SJCRH30 (cell line): ENCODE results near the gene RCAN2. TPM values are rescaled to one million over a fixed set of nuclear protein-coding genes. Genes with fewer than 3 reads are reported as not detected.
A peak's percentile ranks its signal among the peaks of the same experiment; 100 is the strongest.

Source experiments
- DNase-seq, 2 experiments: peaks; one replicate each; pipeline ENCODE4 v3.0.0-alpha.2; 2015 to 2020
- H3K27ac ChIP-seq: fragments of 250-450 bp; sonication (Bioruptor Pico); 2 replicates; pipeline ENCODE4 v1.5.1; 2020; ENCODE audit warnings: mild to moderate bottlenecking, moderate library complexity
- H3K27me3 ChIP-seq: fragments of 250-450 bp; sonication (Bioruptor Pico); 2 replicates; pipeline ENCODE4 v1.5.1; 2020; ENCODE audit warnings: mild to moderate bottlenecking, moderate library complexity
- H3K36me3 ChIP-seq: fragments of 250-450 bp; sonication (Bioruptor Pico); 2 replicates; pipeline ENCODE4 v1.5.1; 2020; ENCODE audit warnings: mild to moderate bottlenecking, moderate library complexity
- H3K4me1 ChIP-seq: fragments of 250-450 bp; sonication (Bioruptor Pico); 2 replicates; pipeline ENCODE4 v1.5.1; 2020; ENCODE audit warnings: mild to moderate bottlenecking, moderate library complexity
- H3K4me3 ChIP-seq: fragments of 250-450 bp; sonication (Bioruptor Pico); 2 replicates; pipeline ENCODE4 v1.5.1; 2020; ENCODE audit warnings: mild to moderate bottlenecking, moderate library complexity
- H3K9me3 ChIP-seq: fragments of 250-450 bp; sonication (Bioruptor Pico); replicated peaks from 2 replicates; pipeline ENCODE4 v1.5.1; 2020; ENCODE audit warnings: mild to moderate bottlenecking, moderate library complexity
- total RNA-seq: library from RNA; depleted of rRNA; stranded (reverse); fragments of >200 nt; shearing (Covaris generic); gene quantifications from 2 replicates; pipeline ENCODE4 v1.2.3, GENCODE V29; 2014

Gene RCAN2
- total RNA-seq, 1 experiment from 2014 or later, result 0.20 TPM

DNA sequence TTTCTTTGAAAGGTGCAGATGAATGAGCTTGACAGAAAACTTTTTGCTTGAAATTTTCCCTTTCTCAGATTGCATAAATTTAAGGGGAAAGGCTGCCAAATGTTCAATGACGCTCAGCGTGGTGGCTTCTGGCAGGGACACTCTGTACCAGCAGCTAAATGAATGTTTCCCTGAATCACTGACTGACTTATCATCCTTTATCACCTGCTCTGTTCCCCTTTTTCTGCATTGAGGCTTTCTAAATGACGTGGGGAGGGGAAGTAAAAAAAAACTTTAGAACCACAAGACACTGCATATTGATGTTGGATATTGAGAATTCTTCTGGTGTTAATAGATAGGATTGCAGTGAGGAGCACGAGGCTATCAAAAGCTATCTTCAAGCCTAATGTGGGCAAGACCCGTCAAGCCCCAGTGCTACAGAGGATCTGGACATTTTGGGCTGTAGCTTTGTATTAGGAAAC, 273.5 kb downstream of the RCAN2 start:
- H3K27ac ChIP-seq, result no peak overlapping the region
- H3K4me1 ChIP-seq, result no peaks in the 10 kb centered on the region
- H3K27me3 ChIP-seq, result no peaks in the 10 kb centered on the region
- H3K36me3 ChIP-seq, result no peaks in the 10 kb centered on the region
- no peak for DNase-seq
- no peaks in the 10 kb centered on the region for H3K9me3 ChIP-seq
- H3K4me3 ChIP-seq, result no peak overlapping the region

DNA sequence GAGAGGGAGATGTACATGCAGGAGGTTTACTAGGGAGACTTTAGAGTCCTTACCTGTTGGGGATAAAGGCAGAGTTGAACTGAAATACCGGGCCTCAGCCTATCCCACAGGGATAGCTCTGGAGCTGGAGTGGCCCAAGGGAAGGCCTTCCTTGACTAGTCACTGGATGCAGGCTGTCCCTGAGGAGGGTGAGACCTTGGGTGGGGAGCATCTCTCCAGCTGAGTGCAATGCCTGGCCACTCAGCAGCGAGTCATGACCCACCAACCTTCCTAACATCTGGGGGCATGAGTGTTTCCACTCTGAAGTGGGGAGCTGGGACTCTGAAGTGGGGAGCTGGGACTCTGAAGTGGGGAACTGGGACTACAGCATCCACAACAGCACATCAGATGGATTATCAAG, 274.4 kb downstream of the RCAN2 start:
- no peaks in the 10 kb centered on the region for H3K4me1 ChIP-seq
- no peak overlapping the region for H3K4me3 ChIP-seq
- H3K27me3 ChIP-seq, result no peaks in the 10 kb centered on the region
- no peaks in the 10 kb centered on the region for H3K9me3 ChIP-seq
- no peak for DNase-seq
- H3K36me3 ChIP-seq, result no peaks in the 10 kb centered on the region
- H3K27ac ChIP-seq, result no peak overlapping the region

DNA sequence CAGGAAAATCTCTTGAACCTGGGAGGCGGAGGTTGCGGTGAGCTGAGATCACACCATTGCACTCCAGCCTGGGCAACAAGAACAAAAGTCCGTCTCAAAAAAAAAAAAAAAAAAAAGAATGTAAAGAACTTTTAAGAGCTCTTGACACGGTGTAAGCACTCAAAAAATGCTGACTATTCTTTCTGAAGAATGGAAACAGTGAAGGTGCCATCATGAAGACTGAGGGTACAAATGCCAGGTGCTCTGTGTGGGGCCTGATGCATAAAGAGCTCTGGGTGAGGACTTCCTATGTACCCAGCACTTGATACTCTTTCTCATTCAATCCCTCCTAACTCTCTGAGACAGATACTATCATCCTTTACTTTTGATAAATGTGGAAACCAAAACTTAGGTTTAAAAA, 275.5 kb downstream of the RCAN2 start:
- no peaks in the 10 kb centered on the region for H3K9me3 ChIP-seq
- H3K27ac ChIP-seq, result no peak overlapping the region
- no peaks in the 10 kb centered on the region for H3K4me1 ChIP-seq
- no peaks in the 10 kb centered on the region for H3K36me3 ChIP-seq
- DNase-seq, result no peak
- no peaks in the 10 kb centered on the region for H3K27me3 ChIP-seq
- no peak overlapping the region for H3K4me3 ChIP-seq

DNA sequence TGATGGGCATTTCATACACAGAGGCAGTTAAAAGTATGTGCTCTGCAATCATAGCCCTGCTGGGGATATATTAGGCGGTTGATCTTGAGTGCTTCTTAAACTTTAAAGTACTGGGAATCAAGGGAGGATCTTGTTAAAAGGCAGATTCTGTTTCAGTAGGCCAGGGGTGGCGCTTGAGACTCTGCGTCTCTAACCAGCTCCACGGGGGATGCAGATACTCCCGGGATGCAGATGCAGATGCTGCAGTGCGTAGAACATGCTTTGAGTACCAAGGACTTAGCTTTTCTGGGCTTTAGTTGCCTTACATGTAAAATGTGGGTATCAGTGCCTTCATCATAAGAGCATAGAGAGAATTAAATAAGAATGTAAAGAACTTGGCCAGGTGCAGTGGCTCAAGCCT, 276.0 kb downstream of the RCAN2 start:
- Histone ChIP-seq H3K9me3 (no peaks in the 10 kb centered on the region), H3K4me1 (no peaks in the 10 kb centered on the region), H3K27ac (no peak overlapping the region), H3K27me3 (no peaks in the 10 kb centered on the region), H3K4me3 (no peak overlapping the region), H3K36me3 (no peaks in the 10 kb centered on the region)
- no peak for DNase-seq

DNA sequence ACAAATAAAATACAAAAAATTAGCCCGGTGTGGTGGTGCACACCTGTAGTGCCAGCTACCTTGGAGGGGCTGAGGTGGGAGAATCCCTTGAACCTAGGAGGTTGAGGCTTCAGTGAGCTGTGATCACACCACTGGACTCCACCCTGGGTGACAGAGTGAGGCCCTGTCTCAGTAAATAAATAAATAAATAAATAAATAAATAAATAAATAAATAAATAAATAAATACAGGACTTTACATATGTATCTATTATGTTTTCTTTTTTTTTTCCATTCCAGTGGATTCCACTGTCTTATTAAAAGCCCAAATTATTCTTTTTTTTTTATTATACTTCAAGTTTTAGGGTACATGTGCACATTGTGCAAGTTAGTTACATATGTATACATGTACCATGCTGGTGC, 279.3 kb downstream of the RCAN2 start:
- Histone ChIP-seq H3K27ac (no peak overlapping the region), H3K9me3 (no peaks in the 10 kb centered on the region), H3K4me3 (no peak overlapping the region), H3K4me1 (no peaks in the 10 kb centered on the region), H3K27me3 (no peaks in the 10 kb centered on the region), H3K36me3 (no peaks in the 10 kb centered on the region)
- DNase-seq, result no peak

DNA sequence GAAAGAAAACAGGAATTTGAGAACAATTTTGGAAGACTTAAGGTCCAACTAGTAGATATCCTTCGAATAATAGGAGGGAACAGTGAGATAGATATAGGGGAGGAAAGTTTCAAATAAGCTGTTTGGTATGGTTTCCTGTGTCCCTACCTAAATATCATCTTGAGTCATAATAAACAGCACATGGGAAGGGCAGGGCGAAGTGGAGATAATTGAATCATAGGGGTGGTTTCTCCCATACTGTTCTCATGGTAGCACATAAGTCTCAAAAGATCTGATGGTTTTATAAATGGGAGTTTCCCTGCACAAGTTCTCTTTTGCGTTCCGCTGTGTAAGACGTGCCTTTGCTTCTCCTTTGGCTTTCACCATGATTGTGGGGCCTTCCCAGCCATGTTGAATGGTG, 281.0 kb downstream of the RCAN2 start:
- DNase-seq, result no peak
- Histone ChIP-seq H3K27ac (no peak overlapping the region), H3K4me3 (no peak overlapping the region), H3K36me3 (no peaks in the 10 kb centered on the region), H3K4me1 (no peaks in the 10 kb centered on the region), H3K27me3 (no peaks in the 10 kb centered on the region), H3K9me3 (no peaks in the 10 kb centered on the region)

DNA sequence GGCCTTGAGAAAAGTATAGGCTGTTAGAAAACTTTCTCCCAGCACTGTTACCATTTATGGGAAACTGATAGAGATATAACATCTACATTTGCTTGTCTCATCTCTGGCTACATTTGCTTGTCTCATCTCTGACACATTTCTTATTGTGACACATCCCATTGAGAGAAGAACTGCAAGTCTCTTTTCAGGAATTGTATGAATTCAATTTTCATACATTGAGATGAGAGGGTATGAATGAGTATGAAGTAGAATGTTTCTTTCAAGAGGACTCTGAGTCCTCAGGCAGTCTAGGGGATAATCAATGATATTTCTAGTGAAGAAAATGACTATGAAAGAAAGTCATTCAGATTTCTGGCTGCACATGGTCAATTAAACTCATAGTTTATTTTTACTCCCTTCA, 282.9 kb downstream of the RCAN2 start:
- Histone ChIP-seq H3K4me3 (no peak overlapping the region), H3K9me3 (no peaks in the 10 kb centered on the region), H3K4me1 (no peaks in the 10 kb centered on the region), H3K36me3 (no peaks in the 10 kb centered on the region), H3K27ac (no peak overlapping the region), H3K27me3 (no peaks in the 10 kb centered on the region)
- DNase-seq, result no peak

DNA sequence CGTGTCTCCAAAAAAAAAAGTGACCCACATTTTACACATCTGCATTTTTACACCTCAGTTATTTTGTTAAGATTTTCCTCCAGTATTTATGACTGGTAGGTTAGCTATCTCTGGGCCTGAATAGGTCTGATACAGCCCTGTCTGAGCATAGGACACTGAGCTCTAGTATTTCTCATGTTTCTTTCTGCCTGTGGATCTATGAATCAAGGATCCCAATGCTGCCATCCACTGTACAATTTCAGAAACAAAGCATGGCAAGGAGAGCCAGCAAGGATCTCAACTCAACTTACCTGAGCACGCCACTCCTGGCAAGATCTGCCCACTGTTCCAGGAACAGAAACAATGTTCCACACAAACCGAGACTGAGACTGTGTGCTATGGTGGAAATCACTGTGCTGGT, 284.1 kb downstream of the RCAN2 start:
- no peak for DNase-seq
- Histone ChIP-seq H3K4me1 (no peaks in the 10 kb centered on the region), H3K4me3 (no peak overlapping the region), H3K27me3 (no peaks in the 10 kb centered on the region), H3K9me3 (no peaks in the 10 kb centered on the region), H3K27ac (no peak overlapping the region), H3K36me3 (no peaks in the 10 kb centered on the region)

DNA sequence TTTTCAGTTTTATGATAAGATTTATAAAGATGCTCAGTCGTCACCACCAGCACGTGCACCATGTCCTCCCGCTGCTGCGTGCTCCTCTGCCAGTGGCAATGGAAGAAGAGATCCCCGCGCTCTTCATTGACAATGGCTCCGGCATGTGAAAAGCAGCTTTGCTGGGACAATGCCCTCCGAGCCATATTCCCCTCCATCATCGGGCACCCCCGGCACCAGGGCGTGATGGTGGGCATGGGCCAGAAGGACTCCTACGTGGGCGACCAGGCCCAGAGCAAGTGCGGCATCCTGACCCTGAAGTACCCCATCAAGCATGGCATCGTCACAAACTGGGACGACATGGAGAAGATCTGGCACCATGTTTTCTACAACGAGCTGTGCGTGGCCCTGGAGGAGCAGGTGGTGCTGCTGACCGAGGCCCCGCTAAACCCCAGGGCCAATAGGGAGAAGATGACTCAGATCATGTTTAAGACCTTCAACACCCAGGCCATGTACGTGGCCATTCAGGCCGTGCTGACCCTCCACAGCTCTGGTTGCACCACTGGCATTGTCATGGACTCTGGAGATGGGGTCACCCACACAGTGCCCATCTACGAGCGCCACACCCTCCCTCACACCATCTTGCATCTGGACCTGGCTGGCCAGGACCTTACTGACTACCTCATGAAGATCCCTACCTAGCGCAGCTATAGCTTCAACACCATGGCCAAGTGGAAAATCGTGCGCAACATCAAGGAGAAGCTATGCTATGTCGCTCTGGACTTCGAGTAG, 286.2 kb downstream of the RCAN2 start:
- no peaks in the 10 kb centered on the region for H3K4me1 ChIP-seq

DNA sequence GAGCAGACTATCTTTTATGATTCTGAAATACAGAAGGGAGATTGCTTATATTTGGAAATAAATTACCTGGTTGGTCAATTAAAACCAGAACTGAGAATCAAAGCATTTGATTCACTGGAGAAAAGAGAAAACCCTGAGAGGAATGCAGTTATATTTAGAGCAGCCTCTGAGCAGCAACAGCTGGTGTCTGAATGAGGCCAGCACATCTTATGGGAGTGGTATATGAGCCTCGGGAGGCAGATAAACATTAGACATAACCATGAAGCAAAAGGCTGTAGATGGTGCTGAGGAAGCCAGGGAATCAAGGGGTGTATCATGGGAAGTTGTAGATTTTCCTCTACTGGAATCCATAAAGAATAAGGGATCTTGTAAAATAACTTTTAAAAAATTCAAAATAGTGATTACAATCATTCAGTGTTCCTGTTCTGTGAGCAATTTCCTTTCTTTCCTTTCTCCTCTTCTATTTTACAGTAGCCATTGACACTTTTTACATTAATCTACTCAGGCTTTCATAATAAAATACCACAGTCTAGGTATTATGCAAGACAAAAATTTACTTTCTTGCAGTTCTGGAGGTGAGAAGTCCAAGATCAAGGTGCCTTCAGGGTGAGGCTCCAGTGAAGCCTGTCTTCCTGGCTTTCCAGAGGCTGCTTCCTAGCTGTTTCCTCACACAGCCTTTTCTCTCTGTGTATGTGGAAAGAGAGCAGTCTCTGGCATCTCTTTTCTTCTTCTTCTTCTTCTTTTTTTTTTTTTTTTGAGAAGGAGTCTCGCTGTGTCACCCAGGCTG, 287.7 kb downstream of the RCAN2 start:
- DNase-seq, result peak; percentile 11 to 25
- Histone ChIP-seq H3K27me3 (no peaks in the 10 kb centered on the region), H3K36me3 (no peaks in the 10 kb centered on the region), H3K27ac (no peak overlapping the region), H3K4me3 (no peak overlapping the region), H3K9me3 (no peaks in the 10 kb centered on the region), H3K4me1 (no peaks in the 10 kb centered on the region)

More for the DNA sequence above, 286.2 kb downstream of the RCAN2 start:
- Histone ChIP-seq H3K27me3 (no peaks in the 10 kb centered on the region), H3K36me3 (no peaks in the 10 kb centered on the region), H3K9me3 (no peaks in the 10 kb centered on the region), H3K4me3 (no peak overlapping the region), H3K27ac (no peak overlapping the region)
- no peak for DNase-seq

DNA sequence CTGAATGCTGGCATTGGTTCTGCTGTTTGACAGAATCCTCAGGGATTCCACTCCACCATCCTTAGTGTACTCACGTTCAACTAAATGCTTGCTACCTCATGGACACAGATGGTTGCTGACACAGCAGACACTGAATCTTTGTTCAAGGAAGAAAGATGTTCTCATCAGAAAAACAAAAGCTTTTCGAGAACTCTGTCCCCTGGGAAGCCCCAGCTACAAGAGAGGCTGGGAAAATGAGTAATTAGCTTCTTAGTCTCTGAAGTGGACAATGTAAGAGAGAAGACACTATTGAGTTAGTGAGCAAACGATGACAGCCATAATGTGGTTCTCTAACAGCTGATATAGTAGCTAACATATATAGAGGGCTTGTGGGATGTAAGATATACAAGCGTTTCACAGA, 289.5 kb downstream of the RCAN2 start:
- DNase-seq, result no peak
- no peaks in the 10 kb centered on the region for H3K27me3 ChIP-seq
- H3K36me3 ChIP-seq, result no peaks in the 10 kb centered on the region

DNA sequence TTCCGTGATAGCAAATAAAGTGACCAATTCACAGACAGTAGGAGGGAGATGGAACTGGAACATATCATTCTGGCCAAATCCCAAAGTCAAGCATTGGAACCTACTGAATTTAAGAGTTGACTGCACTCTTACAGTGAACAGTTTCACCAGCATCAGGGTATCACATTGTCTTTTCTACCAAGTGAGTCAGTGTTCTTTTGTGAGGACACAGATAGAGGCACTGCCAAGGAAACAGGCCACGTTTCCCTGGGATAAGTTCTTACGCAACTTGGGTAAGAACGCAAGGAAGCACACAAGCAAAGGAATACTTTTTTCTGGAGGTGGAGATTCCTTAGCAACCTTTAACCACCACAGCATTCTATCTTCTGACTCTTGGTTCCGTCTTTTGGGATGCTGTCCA, 291.9 kb downstream of the RCAN2 start:
- H3K27ac ChIP-seq, result no peak overlapping the region
- no peaks in the 10 kb centered on the region for H3K4me1 ChIP-seq
- H3K27me3 ChIP-seq, result no peaks in the 10 kb centered on the region
- no peaks in the 10 kb centered on the region for H3K36me3 ChIP-seq
- H3K9me3 ChIP-seq, result no peaks in the 10 kb centered on the region
- no peak overlapping the region for H3K4me3 ChIP-seq
- DNase-seq, result no peak

More for the DNA sequence above, 289.5 kb downstream of the RCAN2 start:
- Histone ChIP-seq H3K9me3 (no peaks in the 10 kb centered on the region), H3K27ac (no peak overlapping the region), H3K4me3 (no peak overlapping the region), H3K4me1 (no peaks in the 10 kb centered on the region)

DNA sequence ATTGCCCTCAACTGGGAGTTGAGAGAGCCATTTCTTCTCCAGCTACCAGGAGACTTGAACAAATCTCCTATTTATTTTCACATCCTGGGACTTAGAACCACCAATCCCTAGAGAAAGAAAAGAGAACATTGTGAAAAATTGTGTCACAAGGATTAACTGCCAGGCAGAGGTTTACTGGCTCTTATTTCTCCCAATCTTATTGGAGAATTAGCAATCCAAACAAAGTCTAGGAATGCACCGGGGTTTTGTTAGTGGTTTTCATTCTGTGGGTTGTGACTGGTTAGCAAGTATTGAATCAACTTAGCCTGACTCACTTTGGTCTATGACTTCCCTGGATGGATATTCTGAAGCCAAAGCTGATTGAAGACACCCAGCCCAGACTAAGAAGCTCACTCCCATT, 299.3 kb downstream of the RCAN2 start:
- no peak overlapping the region for H3K27ac ChIP-seq
- H3K27me3 ChIP-seq, result no peaks in the 10 kb centered on the region
- DNase-seq, result peak; percentile 9 to 51
- no peak overlapping the region for H3K4me3 ChIP-seq
- H3K4me1 ChIP-seq, result peaks cover 5% of the 10 kb centered on the region; the same call in 1 of the 2 replicates
- H3K9me3 ChIP-seq, result no peaks in the 10 kb centered on the region
- no peaks in the 10 kb centered on the region for H3K36me3 ChIP-seq

DNA sequence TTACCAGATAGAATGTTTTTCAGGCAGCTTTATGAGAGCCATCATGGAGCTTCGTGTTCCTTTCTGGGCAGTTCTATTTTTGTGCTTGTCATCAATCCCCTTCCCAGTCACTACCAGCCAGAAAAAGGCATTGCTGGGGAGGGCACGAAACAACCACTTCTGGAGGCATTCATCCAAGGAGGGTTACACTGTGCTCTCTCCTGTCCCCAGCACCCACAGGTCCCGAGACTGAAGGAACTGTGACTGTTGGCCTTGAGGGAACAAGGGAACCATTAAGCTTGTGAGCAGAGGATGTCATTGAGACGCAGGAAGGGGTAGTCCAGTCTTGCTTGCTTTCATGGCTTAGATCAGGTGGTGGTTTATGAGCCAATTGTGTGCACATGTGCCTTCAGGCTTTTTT, 300.4 kb downstream of the RCAN2 start:
- Histone ChIP-seq H3K4me1 (peaks cover 5% of the 10 kb centered on the region; the same call in 1 of the 2 replicates), H3K4me3 (no peak overlapping the region), H3K36me3 (no peaks in the 10 kb centered on the region), H3K27me3 (no peaks in the 10 kb centered on the region), H3K9me3 (no peaks in the 10 kb centered on the region), H3K27ac (no peak overlapping the region)
- DNase-seq, result no peak

DNA sequence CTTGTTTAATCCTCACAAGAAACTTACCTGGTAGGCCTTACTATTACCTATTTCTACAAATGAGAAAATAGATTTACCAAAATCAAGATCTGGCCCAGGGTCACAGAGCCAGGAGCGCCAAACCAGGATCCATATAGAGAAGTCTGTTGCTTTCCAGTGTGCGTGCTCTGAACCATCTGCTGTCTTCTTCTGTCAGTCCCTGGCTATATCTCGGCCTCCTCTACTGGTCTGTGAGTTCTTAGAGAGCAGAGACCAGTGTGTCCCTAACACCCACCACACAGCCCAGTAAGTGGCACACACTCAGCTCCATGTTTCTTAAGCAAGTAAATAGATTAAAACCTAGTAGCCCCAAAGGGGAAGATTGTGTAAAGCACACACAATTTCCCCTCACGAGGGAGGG, 301.5 kb downstream of the RCAN2 start:
- no peak for DNase-seq
- H3K27ac ChIP-seq, result no peak overlapping the region
- H3K4me1 ChIP-seq, result peaks cover 5% of the 10 kb centered on the region; the same call in 1 of the 2 replicates
- no peaks in the 10 kb centered on the region for H3K27me3 ChIP-seq
- no peak overlapping the region for H3K4me3 ChIP-seq
- no peaks in the 10 kb centered on the region for H3K36me3 ChIP-seq
- no peaks in the 10 kb centered on the region for H3K9me3 ChIP-seq
